CD4-positive, alpha-beta T cell treated with Interleukin-6 for 4 hours (primary cell): Measurements from ENCODE around the gene RPS6KL1.

ENCODE experiments used
- DNase-seq: peaks from one replicate; pipeline ENCODE4 v3.0.0-alpha.2; 2020; ENCODE audit warnings: mixed read lengths

Gene RPS6KL1

DNA sequence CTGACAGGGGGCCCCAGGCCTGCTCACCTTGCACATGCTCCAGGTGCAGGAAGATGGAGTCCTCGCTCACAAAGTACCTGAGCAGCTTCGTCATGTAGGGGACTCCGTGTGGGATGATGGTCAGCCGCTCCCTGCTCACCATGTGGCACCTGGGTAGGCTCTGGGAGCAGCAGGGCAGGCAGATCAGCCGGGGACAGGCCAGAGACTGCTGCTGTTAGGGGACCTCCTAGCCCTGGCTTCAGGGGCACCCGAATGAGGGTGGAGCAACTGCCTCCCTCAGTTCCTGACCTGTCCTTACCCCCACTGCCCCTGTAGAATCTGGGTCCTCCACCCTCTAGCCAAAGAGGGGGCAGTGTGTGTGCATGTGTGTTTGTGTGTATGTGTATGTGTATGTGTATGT lies 11.8 kb downstream of the RPS6KL1 start:
- no peak for DNase-seq

DNA sequence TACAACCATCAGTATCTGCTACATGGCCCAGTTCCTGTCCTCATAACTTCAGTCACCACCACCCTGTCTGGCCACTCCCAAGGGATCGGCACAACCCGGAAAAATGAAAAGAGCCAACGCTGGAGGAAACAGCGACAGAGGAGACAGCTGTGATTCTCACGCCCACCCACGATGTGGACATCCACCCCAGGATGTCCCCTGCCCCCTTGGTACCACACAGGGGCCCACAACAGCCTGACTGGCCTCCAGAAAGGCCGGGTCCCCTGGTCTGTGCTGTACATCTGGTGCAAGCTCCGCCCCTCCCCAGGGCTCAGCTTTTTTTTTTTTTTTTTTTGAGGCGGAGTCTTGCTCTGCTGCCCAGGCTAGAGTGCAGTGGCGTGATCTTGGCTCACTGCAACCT lies 12.5 kb downstream of the RPS6KL1 start:
- DNase-seq, result no peak

DNA sequence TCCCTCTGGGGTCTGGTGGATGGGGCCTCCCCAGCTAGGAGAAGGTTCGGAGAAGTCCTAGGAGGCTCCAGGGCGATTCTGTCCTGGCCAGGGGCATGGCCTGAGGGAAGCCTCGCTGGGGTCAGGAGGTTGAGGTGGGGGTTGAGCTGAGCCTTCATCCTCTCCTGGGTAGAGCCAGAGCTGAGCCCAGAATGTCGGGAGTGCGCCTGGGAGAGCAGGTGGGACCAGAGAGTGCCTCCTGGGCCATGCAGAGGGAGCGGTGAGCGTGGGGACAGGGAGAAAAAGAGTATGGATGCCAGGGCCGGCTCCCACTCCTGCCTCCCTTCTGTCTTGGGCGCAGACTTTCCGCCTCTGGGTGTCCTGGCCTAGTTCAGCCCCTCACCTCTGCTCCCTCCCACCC lies 13.1 kb downstream of the RPS6KL1 start:
- DNase-seq, result no peak

DNA sequence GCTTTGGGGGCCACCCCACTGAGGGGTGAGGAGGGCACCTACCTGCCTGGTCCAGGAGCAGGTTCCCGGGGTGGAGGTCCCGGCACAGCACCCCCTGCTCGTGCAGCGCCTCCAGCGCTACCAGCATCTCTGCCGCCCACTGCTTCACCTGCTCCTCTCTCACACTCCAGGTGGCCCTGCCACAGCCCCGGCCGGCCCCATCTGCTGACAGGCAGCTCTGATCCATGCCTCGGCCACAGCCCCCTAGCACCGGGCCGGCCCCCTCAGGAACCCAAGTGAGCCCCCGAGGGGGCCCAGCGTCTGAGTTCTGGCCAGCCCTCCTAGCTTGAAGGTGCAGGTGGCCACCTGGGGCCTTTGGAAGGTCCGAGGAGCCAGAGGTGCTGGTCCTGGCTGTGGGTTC lies 13.6 kb downstream of the RPS6KL1 start:
- DNase-seq, result no peak

DNA sequence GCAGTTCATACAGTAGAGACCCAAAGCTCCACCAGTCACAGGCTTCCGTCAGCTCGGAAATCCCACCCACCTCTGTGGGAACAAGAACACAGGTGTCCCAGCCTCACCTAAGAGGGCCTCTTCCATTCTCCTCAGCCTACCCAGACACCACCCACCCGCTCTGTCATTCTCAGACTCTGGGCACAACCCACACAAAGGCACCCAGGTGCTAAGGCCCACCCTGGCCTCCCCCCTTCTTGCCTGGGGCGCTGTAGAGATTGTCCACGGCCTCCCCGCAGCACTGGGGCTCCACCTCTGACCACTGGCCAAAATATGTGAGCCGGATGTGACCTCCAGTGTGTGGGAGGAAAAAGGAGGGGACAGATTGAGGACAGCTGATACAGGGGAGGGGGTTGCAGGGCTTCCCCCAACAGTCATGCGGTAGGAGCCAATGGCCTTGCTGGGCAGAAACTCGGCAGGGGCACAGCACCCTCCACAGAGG lies 14.2 kb downstream of the RPS6KL1 start:
- no peak for DNase-seq

DNA sequence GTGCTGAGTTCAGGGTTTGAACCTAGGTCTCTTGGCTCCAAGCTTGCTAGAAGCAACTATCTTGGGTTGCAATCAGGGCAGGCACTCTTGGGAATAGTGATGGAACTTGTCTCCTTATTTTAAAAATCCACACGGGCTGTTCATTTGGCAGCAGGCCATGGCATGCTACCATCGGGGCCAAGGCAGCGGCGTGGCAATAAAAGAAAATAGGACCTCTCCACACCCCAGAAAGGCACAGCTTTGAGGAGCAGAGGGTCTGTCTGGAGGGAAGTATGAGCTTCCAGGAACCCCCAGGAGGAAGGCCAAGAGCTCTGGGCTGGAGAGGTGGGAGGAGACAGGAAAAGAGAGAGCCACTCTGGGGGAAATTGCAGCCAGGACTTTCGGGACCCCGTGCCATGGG lies 15.3 kb downstream of the RPS6KL1 start:
- DNase-seq, result no peak

DNA sequence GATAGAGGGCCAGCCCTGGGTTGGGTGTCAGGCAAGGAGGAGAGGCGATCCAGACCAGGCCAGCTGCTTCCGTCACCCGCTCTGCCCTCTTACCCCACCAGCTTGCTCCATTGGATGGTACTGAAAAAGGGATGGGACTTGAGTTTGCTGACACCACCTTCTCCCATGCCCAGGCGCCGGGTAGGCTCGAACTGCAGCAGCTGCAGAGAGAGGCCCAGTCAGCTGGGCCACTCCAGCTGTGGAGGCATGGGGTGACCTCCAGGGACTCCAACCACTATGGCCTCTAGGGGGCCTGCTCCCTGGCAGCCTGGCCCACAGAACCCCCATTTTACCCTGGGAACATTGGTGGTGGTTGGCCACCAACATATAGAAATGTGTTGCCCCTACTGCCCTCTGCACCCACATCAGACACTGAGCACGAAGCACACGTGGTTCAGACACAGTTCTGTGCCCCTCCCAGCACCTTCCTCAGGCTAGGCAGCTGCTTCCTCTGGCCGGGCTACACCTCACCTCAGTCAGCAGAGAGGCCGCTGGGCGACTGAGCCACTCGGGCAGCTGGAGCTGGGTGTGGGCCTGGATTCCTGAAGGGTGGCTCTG lies 16.0 kb downstream of the RPS6KL1 start:
- no peak for DNase-seq

DNA sequence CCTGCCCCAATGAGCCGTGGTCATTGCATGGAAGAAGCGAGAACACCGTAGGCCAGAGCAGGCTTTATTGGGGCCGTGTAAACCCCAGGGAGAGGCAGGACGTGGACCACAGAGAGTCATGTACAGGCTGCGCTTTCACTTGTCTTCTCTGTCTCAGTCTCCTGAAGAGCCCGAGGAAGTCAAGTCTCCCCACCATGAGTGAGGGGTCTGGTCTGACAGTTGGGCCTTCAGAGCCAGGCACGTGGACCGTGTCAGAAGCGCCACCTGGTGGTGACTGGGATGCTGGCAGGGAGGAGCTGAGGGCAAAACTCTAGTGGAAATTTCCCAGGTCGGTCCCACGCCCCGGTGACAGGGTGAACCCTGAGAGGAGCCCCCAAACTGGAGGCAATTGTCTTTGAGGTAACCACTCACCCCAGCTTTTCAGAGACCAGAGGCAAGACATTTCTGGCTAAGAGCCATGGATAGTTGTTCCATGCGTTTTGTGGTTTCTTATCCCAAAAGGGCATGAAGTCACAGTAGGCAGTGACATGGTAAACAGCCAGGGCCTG lies 17.4 kb downstream of the RPS6KL1 start:
- peak; percentile 86 for DNase-seq

DNA sequence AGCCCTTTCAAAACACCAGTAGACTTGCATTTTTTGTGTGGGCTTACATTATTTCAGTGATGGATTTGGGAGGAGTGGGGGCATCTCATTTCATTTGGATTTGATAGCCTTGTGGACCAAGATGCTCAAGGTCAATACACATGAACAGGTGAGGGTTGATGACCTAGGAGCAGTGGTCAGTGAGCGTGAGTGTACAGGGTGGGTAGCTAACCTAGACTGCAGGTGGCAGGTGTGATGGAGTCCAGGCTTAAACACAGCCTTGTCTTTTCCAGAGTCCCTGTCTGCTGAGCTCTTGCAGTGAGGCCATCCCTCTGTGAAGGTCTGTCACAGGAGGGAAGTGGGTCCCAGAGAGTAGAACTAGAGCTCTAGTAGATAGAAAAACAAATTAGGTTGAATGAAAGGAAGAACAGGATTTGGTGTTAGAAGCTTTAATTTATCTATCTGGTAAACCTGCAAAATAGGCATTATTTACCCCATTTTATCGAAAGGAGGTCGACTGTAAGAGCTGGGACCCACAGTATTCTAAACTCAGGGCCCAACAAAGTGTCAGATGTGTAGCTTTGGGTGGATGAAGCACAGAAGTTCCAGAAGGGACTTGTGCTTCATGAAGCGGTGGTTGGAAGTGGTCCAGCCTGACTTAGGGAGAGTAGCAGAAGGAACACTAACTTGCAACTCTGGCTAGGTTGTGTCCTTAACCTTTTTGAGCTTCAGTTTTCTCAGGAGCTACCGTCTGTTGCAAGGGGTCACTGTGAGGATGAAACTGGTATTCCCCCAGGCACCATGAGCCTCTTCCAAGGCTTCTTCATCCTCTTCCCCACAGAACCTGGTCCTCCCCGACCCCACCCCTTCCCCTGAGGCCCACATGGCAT lies 18.2 kb downstream of the RPS6KL1 start:
- no peak for DNase-seq

DNA sequence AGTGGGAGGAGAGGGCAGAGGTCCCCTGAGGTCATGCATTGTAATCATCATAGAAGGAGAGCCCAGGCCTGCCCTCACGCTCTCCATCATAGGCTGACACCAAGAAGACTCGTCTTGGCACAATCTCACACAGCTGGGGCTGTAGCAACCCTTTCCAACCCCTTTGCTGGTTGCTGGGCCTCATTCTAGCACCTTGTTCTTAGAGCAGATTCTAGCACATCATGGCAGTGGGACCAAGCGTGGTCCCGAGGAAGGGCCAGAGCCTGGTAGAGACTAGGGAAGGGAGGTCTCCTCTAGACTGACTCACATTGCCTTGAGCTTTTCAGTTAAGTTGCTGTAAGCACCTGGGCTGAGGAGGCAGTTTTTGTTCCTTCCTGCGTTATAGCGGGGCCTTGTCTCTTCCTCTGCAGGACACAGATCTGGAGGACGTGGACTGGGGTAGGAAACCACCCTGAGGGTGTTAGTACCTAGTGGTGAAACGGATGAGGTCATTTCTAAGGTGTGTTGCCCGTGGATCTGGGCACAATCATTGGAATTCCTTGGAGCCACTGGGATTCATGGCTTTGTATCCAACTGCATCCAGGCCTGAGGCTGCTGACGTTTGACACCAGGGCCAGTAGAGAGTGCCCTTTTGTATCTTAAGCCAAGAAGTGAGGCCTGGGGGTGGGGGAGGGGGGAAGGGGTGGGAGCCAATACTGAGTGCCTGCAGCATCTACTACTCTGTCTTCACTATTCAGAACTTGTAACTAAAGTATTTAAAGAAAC lies 19.9 kb downstream of the RPS6KL1 start:
- DNase-seq, result no peak

DNA sequence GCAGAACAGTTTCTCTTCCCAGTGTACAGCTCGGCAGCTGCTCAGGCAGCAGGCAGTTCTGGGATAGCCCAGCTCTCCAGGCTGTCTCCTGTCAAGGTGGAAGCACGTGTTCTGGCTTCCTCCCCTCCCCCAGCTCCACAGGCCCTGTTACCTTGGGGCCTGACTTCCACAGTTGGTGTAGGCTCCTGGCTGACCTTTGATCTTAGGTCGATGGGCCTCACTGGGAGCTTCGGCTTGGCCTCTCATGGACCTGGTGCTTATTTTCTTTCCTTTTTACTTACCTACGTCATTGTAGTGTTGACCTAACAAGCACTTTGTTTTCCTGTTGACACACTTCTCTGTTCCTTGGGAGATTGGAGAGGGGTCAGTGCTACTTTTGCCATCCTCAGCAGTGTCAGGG lies 24.4 kb downstream of the RPS6KL1 start:
- DNase-seq, result no peak

DNA sequence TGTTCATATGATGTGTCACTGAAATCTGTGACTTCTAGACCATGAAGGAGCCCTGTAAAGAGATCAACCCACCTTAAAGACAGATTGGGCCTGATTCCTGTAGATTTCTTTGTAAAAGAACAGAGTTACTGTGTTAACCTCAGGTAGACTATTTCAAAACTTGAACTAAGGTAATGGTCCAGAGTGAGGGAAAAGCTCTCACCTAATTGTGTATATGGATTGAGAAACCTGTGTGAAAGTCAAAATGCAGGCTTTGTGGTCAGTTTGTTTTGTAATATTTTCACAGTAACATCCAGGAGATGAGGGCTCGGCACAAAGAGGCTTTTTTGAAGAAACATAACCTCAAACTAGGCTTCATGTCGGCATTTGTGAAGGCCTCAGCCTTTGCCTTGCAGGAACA lies 25.0 kb downstream of the RPS6KL1 start:
- DNase-seq, result no peak

DNA sequence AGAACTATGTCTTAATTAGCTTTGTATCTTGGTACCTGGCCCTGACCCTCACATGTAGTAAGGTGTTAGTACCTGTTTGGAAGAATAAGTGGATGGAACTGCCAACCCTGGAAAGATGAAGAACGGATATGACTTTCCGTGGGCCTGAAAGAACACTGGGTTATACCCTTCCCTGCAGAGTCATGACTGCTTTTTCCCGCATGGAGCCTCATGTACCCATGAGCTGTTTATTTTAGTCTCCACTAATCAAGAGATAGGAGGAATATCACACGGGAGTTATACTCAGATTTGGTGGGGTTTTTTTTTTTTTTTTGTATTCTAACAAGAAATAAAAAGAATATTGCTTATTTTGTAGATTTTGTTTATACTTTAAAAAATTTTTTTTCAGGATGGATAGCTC lies 25.4 kb downstream of the RPS6KL1 start:
- DNase-seq, result no peak

DNA sequence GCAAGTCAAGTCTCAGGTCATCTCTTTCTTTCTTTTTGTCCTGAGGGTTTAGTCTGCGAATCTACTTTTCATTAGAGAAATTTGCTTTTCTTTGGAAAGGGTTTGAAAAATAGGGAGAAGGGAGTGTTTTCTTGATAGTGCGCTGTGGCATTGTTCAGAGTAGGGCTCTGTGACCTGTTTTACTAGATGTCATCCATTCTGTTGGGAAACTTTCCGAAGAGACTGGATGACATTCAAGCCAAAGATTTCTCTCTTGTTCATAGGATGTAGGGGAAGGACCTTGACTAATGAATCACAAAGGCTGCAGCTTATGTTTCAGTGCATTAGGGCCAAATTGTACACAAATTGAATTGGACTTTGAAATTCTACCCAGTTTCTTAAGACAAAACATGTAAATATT lies 26.7 kb downstream of the RPS6KL1 start:
- DNase-seq, result no peak

DNA sequence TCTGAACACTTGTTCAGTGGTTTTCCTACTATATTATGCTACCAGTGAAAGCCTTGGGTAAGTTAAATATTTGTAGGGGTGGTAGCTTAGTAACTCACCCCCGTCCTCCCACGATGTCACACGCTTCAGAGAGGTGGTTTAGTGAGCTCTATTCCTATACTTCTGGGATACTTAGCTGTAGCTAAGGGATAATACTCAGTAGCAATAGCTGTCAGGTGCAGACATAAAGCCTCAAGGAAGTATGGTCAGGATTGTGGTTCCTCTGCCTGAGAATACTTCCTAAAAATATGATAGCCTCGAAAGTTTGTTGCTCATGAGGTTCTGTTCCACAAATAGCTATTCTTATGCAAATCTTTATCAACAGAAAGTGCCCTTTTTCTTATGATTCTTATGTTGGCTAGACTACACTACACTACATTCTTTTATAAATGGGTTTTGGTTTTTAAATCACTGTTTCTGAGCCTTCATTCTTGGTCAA lies 29.4 kb downstream of the RPS6KL1 start:
- DNase-seq, result no peak

DNA sequence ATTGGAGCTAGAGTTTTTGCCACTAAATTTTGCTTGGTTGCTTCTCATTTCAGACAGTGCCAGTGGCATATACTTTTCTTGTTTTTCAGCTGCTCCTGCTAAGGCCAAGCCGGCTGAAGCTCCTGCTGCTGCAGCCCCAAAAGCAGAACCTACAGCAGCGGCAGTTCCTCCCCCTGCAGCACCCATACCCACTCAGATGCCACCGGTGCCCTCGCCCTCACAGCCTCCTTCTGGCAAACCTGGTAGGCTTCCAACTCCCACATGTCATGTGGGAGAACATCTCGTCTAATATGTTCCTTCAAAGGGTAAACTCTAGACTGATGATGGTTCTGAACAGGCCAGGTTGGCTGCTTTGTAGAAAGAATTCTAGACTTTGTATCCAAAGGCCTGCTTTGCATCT lies 30.3 kb downstream of the RPS6KL1 start:
- no peak for DNase-seq

DNA sequence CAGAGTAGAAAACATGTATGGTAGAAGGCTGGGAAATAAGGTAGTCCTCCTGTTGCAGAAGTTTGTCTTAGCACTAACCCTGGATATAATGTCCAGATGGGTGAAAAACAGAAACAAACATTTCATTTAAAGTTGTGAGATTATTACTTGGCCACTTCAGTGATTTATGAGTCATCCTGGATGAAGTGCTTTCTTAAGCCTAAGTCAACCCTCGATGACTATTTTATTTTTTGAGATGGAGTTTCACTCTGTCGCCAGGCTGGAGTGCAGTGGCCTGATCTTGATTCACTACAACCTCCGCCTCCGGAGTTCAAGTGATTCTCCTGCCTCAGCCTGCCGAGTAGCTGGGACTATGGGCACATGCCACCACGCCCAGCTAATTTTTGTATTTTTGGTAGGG lies 31.2 kb downstream of the RPS6KL1 start:
- DNase-seq, result no peak

DNA sequence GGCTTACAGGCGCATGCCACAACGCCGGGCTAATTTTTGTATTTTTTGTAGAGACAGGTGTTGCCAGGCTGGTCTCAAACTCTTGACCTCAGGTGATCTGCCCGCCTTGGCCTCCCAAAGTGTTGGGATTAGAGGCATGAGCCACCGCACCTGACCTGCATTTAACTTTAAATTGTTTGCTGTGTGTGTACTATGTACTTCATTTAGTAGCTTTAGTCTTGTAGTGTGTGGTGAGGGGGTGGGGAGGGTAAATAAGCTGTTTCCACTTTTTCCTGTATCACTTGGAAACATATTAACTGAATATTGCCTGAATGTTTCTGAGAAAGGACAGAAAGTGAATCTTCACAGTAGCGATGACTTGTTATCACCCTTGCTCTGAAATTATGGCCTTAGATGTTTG lies 32.8 kb downstream of the RPS6KL1 start:
- DNase-seq, result no peak

DNA sequence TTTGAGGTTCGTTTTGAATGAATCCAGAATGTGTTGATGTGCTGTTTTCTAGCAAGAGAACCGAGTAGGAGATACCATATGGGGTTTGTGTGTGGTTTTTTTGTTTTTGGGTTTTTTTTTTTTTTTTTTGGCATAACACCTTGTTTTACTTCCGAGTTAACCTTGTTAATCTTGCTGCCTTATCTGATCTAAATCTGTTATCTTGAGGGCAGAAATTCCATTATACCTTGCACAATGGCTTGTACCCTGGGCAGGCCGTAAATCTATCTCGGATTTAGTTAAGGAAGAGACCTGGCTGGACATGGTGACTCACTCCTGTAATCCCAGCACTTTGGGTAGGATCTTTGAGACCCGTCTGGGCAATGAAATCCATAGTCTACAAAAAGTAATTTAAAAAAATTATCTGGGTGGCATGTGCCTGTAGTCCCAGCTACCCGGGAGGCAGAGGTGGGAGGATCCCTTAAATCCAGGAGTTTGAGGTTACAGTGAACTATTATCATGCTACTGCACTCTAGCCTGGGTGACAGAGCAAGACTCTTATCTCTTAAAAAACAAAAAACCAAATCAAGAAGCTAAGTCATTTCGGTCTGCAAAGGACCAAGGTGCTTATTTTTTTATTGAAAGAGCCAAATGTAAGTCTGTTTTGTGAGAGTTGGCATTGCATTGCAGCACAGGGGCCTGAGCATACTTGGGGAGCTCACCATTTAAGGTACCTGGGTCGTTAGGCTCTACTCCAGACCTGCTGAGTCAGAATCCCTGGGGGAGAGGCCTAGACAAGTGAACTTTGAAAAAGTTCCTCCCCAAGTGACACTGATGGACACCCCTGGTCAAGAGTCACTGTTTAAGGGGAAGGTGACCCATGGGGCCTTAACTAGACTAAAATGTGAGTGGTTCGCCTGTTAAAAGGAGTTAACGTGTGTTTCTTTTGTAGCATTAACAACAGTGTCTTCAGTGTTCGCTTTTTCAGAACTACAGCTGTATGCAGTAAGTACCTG lies 34.6 kb downstream of the RPS6KL1 start:
- no peak for DNase-seq

DNA sequence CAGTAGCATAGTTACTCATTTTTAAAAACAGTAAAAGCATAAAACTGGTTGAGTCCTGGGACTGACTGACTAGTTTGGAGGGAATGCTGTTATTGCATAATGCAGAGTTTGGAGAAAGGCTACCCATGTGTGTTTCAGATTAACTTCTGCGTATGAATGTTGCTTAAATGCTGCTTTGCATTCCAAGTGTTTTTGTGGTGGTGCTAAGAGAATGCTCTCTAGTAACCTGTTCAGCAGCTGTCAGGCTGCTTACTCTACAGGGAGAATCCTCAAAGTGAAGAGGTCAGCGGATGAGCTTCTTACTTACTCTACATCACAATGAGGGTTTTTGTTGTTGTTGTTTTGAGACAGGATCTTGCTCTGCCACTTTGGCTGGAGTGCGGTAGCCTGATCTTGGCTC lies 37.1 kb downstream of the RPS6KL1 start:
- DNase-seq, result no peak

DNA sequence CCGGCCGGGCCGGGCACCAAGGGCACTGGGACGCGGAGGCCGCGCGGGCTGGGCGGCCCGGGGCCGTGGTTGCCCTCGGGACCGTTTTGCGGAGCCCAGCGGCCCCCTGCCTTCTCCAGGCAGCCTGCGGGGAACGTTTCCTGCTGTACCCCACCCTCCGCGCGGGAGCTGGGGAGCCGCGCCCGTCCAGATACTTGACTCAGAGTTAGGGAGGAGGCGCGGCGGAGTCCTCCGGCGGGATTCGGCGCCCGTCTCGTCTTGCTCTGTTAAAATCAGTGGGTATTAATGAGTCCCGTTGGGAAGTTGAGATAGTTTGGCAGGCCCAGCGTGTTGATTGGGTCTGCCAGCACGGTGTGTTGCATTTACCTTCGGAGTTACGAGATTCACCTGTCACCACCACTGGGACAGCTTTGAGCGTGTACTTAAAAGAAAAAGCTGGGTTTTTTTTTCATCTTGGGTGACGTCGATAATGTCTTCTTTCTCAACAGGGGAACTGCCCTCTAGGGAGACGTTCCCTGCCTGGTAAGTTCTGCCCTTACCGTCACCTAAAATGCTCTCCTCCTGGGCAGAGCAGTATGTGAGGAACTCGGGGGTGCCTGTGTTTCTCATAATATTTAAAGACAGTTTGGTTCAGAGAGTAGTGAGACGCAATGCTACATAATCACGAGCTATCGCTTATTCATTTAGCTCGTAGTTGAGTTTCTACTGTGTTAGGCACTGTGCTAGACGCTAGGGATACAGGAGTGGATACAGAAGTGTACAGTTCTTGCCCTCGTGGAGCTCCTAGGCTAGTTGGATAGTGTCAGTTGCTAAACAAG lies 40.7 kb downstream of the RPS6KL1 start:
- peak; percentile 65 for DNase-seq
